Left ventricle myocardium inferior (tissue), 1 donor: ENCODE measurements around the gene ADGRA1. TPM values are rescaled to one million over a fixed set of nuclear protein-coding genes. Genes with fewer than 3 reads are reported as not detected.

Experiments
- DNase-seq: peaks from one replicate; pipeline ENCODE4 v3.0.0-alpha.2; 2020
- H3K27ac ChIP-seq: fragments of 200-600 bp; replicated peaks from 2 replicates; pipeline ENCODE4 v1.8.0; 2021
- H3K27me3 ChIP-seq: fragments of 200-600 bp; 2 replicates; pipeline ENCODE4 v1.8.0; 2021; ENCODE audit warnings: low read depth
- H3K36me3 ChIP-seq: fragments of 200-600 bp; 2 replicates; pipeline ENCODE4 v1.8.0; 2021
- H3K4me1 ChIP-seq: fragments of 200-600 bp; 2 replicates; pipeline ENCODE4 v1.8.0; 2021
- H3K4me3 ChIP-seq: fragments of 200-600 bp; 2 replicates; pipeline ENCODE4 v1.8.0; 2021; ENCODE audit warnings: mild to moderate bottlenecking, moderate library complexity
- H3K9me3 ChIP-seq: fragments of 200-600 bp; replicated peaks from 2 replicates; pipeline ENCODE4 v1.8.0; 2021
- intact Hi-C: fragments of 100-400 bp; cut with micrococcal nuclease; formaldehyde crosslinking; loops from one replicate; pipeline ENCODE4 v1.11.0; 2022
- total RNA-seq: library from RNA; stranded (reverse); fragmentation: NEBNext Ultra II Directional; extraction: Animal tissue kit (Norgen Biotek cat#: 25700); gene quantifications from one replicate; pipeline ENCODE4 v1.2.1, GENCODE V29; 2021
- TF ChIP-seq, protein P1 (sequence below): fragments of 200-600 bp; IDR thresholded peaks from 2 replicates; pipeline ENCODE4 v1.8.0; 2021; ENCODE audit warnings: antibody characterized with exemption, mild to moderate bottlenecking, borderline replicate concordance
- donor health status: DM: no; HTN: yes; CAD: no; lungs with severe emphysema.

Gene ADGRA1
- total RNA-seq, 1 donor from 2014 or later = not detected

DNA sequence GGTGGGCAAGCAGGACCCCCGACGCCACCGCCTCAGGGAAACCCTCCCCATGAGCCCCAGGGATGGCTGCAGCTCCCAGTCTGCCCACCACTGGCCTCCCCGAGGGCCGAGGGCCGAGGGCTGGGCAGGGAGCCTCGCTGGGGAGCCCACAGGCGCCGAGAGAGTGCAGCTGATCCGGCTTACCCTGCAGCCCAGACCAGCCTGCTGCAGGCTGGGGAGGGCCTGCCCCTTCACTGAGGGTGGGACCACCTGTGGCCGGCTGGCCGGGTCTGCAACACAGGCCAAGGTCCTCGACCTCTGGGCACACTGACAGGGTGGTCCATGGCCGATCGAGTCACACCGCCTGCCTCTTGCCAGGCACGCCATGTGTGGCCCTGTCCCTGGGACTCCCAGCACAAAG, 27.3 kb upstream of the ADGRA1 start:
- no peak for DNase-seq
- Histone ChIP-seq H3K9me3 (no peaks in the 10 kb centered on the region), H3K36me3 (no peaks in the 10 kb centered on the region), H3K27me3 (peaks cover 50% of the 10 kb centered on the region), H3K27ac (no peak overlapping the region), H3K4me1 (no peaks in the 10 kb centered on the region), H3K4me3 (no peak overlapping the region)
- intact Hi-C loops = no loop called here
- TF ChIP-seq, protein P1, sequence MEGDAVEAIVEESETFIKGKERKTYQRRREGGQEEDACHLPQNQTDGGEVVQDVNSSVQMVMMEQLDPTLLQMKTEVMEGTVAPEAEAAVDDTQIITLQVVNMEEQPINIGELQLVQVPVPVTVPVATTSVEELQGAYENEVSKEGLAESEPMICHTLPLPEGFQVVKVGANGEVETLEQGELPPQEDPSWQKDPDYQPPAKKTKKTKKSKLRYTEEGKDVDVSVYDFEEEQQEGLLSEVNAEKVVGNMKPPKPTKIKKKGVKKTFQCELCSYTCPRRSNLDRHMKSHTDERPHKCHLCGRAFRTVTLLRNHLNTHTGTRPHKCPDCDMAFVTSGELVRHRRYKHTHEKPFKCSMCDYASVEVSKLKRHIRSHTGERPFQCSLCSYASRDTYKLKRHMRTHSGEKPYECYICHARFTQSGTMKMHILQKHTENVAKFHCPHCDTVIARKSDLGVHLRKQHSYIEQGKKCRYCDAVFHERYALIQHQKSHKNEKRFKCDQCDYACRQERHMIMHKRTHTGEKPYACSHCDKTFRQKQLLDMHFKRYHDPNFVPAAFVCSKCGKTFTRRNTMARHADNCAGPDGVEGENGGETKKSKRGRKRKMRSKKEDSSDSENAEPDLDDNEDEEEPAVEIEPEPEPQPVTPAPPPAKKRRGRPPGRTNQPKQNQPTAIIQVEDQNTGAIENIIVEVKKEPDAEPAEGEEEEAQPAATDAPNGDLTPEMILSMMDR = no peak

DNA sequence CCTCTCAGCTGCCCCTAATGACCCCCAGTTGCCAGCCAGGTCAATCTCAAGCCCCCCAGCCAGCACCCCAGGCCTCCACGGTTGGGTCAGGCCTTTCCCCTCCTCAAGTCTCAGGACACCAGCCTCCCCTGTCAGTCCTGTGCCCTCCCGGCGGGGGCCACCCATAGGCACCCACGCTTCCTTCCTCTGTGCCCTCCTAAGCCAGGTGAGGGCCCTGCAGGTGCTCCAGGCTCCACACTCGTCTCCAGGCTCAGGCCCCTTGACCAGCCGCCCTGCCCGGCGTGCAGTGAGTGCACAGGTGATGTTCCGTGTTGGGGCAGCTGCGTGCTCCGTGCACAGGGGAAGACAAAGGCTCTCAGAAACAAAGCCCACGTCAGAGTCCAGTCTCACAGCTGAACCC, 26.8 kb upstream of the ADGRA1 start:
- Histone ChIP-seq H3K4me1 (no peaks in the 10 kb centered on the region), H3K4me3 (no peak overlapping the region), H3K27ac (no peak overlapping the region), H3K27me3 (peaks cover 46% of the 10 kb centered on the region), H3K36me3 (no peaks in the 10 kb centered on the region), H3K9me3 (no peaks in the 10 kb centered on the region)
- intact Hi-C loops = no loop called here
- no peak for DNase-seq
- TF ChIP-seq, protein P1 = no peak

DNA sequence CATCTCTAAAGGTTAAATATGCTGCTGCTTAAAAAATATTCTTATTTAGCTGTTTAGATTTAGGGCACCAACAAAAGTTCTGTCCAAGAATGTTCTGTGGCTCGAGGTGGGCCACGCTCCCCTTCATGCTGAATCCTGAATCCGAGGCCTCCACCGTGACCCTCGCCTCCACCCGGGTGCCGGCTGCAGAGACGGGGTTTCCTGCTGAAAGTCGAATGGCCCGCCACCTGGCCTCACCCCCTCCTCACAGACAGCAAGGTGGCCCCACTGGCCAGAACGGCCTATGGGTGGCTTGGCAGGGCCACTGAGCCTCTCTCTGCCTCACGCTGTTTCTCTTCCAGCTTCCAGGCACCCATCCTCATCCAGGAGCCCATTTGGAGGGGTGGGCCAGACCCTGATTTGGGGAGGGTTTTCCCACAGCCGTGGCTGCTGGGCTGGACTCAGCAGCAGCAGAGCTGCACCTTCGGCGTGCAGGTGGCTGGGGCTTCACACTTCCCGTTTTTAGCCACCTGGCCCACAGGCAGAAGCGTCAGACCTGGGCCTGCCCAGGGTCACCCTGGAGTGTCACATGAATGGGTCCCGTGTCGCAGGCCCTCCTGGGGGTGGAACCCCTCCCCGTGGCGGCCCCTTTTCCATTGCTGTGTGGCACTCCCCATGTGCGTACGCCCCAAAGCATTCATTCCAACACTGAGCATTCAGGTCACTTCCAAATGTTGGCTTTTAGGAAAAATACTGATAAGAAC, 26.3 kb upstream of the ADGRA1 start:
- Histone ChIP-seq H3K27me3 (peaks cover 40% of the 10 kb centered on the region), H3K9me3 (no peaks in the 10 kb centered on the region), H3K4me1 (no peaks in the 10 kb centered on the region), H3K36me3 (no peaks in the 10 kb centered on the region), H3K27ac (no peak overlapping the region), H3K4me3 (no peak overlapping the region)
- TF ChIP-seq, protein P1 = no peak
- intact Hi-C loops = no loop called here
- DNase-seq = no peak

DNA sequence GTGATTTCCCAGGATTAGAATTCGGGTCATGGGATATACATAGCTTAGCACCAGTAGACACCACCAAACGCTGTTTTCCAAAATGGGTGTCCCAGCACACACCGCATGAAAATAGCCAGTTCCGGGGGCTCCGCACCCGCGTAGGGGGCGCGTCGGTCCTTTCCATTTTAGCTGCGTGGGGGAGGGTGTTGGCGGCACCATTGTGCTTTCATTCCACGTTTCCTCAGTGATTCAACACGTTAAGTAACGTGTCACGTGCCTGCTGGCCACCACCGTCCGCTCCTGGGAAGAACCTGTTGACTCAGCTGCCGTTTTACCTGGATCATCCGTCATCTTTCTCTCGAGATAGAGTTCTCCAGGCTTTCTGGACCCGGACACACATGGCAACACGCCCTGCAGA, 25.6 kb upstream of the ADGRA1 start:
- TF ChIP-seq, protein P1 = no peak
- Histone ChIP-seq H3K4me3 (no peak overlapping the region), H3K27ac (no peak overlapping the region), H3K36me3 (no peaks in the 10 kb centered on the region), H3K9me3 (no peaks in the 10 kb centered on the region), H3K4me1 (no peaks in the 10 kb centered on the region), H3K27me3 (peaks cover 35% of the 10 kb centered on the region)
- no peak for DNase-seq
- intact Hi-C loops = no loop called here

DNA sequence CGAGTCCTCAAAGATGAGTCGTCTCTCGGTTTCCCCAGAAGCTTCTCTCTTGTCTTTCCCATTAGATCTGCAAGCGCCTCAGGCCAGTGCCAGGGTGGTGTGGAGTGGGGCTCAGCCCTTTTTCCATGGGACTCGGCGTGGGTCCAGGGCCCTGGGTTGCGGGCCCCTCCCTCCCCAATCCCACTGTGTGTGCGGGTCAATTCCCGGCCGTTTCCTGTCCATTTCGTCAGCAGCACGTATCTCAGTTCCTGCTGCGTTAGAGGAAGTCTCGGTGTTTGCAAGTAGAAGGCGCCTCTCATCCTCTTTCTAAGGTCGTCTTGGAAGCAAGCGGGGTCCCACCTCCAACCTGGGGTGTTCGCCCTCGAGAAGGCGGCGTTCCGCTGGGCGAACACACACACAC, 25.1 kb upstream of the ADGRA1 start:
- Histone ChIP-seq H3K27ac (no peak overlapping the region), H3K4me3 (no peak overlapping the region), H3K36me3 (no peaks in the 10 kb centered on the region), H3K4me1 (no peaks in the 10 kb centered on the region), H3K9me3 (no peaks in the 10 kb centered on the region), H3K27me3 (peaks cover 35% of the 10 kb centered on the region)
- DNase-seq = no peak
- intact Hi-C loops = no loop called here
- TF ChIP-seq, protein P1 = no peak
